DND-41 (cell line): ENCODE results near the gene TEX19.

Experiments
- CTCF ChIP-seq: IDR thresholded peaks from 2 replicates; pipeline ENCODE4 v1.5.1; 2012; ENCODE audit warnings: borderline replicate concordance, low read length, moderate library complexity, mild to moderate bottlenecking; ENCODE audit not compliant: poor library complexity, severe bottlenecking; ENCODE audit errors: extremely low read depth
- EZH2 ChIP-seq: IDR thresholded peaks from 3 replicates; pipeline ENCODE4 v1.6.1; 2012; ENCODE audit warnings: borderline replicate concordance, low read depth, mild to moderate bottlenecking, moderate library complexity, low read length, inconsistent platforms; ENCODE audit not compliant: severe bottlenecking

GRCh38 chr17:82329683-82330321 lies 29.2 kb upstream of the TEX19 start:
- TF ChIP-seq EZH2 (no peak), CTCF (no peak)
